MM.1S (cell line): Measurements from ENCODE around the gene MIGA2.
A peak's percentile ranks its signal among the peaks of the same experiment; 100 is the strongest.

Experiments used
- DNase-seq: peaks from one replicate; pipeline ENCODE4 v3.0.0-alpha.2; 2015
- H2AFZ ChIP-seq: fragments of 300-600 bp; sonication (generic); 2 replicates; pipeline ENCODE4 v1.6.0; 2016; ENCODE audit warnings: antibody characterized with exemption, low read length
- H3F3A ChIP-seq: fragments of 300-600 bp; sonication (generic); 2 replicates; pipeline ENCODE4 v1.6.1; 2016; ENCODE audit warnings: mild to moderate bottlenecking, antibody characterized with exemption, low read length, moderate library complexity, mixed read lengths; ENCODE audit not compliant: insufficient read depth
- H3K27ac ChIP-seq: fragments of 300-600 bp; sonication (generic); 2 replicates; pipeline ENCODE4 v1.5.1; 2016; ENCODE audit warnings: mild to moderate bottlenecking, low read length
- H3K27me3 ChIP-seq: fragments of 300-600 bp; sonication (generic); replicated peaks from 2 replicates; pipeline ENCODE4 v1.6.0; 2016; ENCODE audit warnings: low read length; ENCODE audit not compliant: insufficient read depth
- H3K36me3 ChIP-seq: fragments of 300-600 bp; sonication (generic); replicated peaks from 2 replicates; pipeline ENCODE4 v1.6.1; 2016; ENCODE audit warnings: mild to moderate bottlenecking, low read length, mixed read lengths; ENCODE audit not compliant: insufficient read depth
- H3K4me1 ChIP-seq: fragments of 300-600 bp; sonication (generic); 2 replicates; pipeline ENCODE4 v1.6.1; 2016; ENCODE audit warnings: low read length, mixed read lengths
- H3K4me2 ChIP-seq: fragments of 300-600 bp; sonication (generic); 2 replicates; pipeline ENCODE4 v1.6.0; 2016; ENCODE audit warnings: low read depth, low read length
- H3K4me3 ChIP-seq: fragments of 300-600 bp; sonication (generic); 2 replicates; pipeline ENCODE4 v1.5.1; 2016; ENCODE audit warnings: low read length, mixed read lengths
- H3K79me2 ChIP-seq: fragments of 300-600 bp; sonication (generic); 2 replicates; pipeline ENCODE4 v1.6.1; 2016; ENCODE audit warnings: mixed run types, low read length, mixed read lengths
- H3K9ac ChIP-seq: fragments of 300-600 bp; sonication (generic); 2 replicates; pipeline ENCODE4 v1.6.1; 2016; ENCODE audit warnings: low read length, mixed read lengths
- H3K9me2 ChIP-seq: fragments of 300-600 bp; sonication (generic); replicated peaks from 2 replicates; pipeline ENCODE4 v1.6.1; 2016; ENCODE audit warnings: mild to moderate bottlenecking, low read length, mixed read lengths; ENCODE audit not compliant: insufficient read depth
- H3K9me3 ChIP-seq: fragments of 300-600 bp; sonication (generic); replicated peaks from 2 replicates; pipeline ENCODE4 v1.6.1; 2016; ENCODE audit warnings: mild to moderate bottlenecking, low read length, mixed read lengths; ENCODE audit not compliant: insufficient read depth
- H4K20me1 ChIP-seq: fragments of 300-600 bp; sonication (generic); 2 replicates; pipeline ENCODE4 v1.6.1; 2016; ENCODE audit warnings: mild to moderate bottlenecking, low read length, moderate library complexity, mixed read lengths; ENCODE audit not compliant: insufficient read depth
- EZH2 ChIP-seq: fragments of 300-600 bp; sonication (generic); optimal IDR thresholded peaks from 2 replicates; pipeline ENCODE3; 2017; ENCODE audit warnings: low read depth, mild to moderate bottlenecking, antibody characterized with exemption, low read length, mixed read lengths
- EZH2phosphoT487 ChIP-seq: fragments of 300-600 bp; sonication (generic); IDR thresholded peaks from 2 replicates; pipeline ENCODE4 v1.6.1; 2018; ENCODE audit warnings: antibody characterized with exemption, low read length
- TF ChIP-seq, protein P1 (sequence below): fragments of 300-600 bp; sonication (generic); IDR thresholded peaks from 2 replicates; pipeline ENCODE4 v1.5.1; 2016; ENCODE audit warnings: antibody characterized with exemption, low read length, mixed read lengths

Gene MIGA2

DNA sequence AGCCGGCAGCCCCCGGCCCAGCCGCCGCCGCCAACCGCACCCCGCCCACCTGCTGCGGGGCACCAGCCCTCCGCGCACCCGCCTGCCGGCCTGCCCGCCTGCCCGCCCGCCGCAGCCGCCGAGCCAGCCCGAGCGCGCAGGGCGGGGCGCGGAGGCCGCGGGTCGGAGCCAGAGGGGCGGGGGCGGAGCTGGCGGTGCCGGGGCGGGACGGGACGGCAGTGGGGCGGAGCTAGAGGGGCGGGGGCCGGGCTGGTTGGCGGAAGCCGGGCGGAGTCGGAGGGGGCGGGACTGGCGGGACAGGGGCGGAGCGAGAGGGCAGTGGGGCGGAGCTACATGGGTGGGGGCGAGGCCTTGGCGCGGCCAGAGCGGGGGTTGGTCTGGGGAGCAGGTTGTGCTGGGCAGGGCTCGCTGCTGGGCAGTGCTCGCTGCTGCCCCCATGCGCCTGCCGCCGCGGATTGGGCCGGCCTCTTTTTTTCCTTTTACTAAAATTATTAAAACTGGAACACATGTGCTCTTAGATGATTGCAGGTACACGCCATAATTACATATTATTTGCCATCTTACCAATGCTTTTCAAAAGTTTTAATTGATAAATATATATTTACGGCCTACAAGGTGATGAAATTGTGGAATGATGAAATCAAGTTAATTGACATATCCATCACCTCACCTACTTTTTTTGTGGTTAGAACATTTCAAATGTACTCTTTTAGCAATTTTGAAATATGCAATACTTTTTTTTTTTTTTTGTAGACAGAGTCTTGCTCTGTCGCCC is 8.0 kb upstream of the MIGA2 start, which contains the start of gene SH3GLB2:
TSS of gene SH3GLB2 (minus strand) at position 140 of the 775 bp plus-strand sequence. CDS start 177 bp downstream, outside the sequence.
- peak; percentile 87 for DNase-seq
- peak within 1 kb of the TSS; percentile 43 for H2AFZ ChIP-seq
- H3K27me3 ChIP-seq: no peaks in the 10 kb centered on the region

DNA sequence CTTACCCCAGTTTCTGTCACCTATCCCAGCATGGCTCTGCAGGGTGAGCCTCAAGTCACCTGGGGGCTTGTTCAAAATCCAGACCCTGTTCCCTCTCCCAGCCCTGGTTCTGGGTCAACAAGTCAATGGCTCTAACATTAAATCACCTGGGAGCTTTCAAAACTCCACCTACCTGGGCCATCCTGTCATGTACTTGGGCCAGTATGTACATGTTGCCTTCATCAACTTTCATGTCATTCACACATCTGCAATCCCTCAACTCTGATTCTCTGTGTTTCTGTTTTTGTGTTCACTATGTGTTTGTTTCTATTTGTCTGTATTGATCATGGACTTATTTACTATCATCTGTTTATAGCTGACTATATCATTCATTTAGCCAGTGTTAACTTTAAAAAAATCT is 6.2 kb upstream of the MIGA2 start:
- TF ChIP-seq EZH2: no peak
- TF ChIP-seq, protein P1, sequence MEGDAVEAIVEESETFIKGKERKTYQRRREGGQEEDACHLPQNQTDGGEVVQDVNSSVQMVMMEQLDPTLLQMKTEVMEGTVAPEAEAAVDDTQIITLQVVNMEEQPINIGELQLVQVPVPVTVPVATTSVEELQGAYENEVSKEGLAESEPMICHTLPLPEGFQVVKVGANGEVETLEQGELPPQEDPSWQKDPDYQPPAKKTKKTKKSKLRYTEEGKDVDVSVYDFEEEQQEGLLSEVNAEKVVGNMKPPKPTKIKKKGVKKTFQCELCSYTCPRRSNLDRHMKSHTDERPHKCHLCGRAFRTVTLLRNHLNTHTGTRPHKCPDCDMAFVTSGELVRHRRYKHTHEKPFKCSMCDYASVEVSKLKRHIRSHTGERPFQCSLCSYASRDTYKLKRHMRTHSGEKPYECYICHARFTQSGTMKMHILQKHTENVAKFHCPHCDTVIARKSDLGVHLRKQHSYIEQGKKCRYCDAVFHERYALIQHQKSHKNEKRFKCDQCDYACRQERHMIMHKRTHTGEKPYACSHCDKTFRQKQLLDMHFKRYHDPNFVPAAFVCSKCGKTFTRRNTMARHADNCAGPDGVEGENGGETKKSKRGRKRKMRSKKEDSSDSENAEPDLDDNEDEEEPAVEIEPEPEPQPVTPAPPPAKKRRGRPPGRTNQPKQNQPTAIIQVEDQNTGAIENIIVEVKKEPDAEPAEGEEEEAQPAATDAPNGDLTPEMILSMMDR: no peak
- TF ChIP-seq EZH2phosphoT487: no peak
- Histone ChIP-seq H3K79me2 (peaks cover 27% of the 10 kb centered on the region), H3K4me2 (no peak overlapping the region), H3K4me1 (no peaks in the 10 kb centered on the region), H3K36me3 (no peaks in the 10 kb centered on the region), H4K20me1 (no peaks in the 10 kb centered on the region), H3K4me3 (no peak overlapping the region), H3K9ac (no peak overlapping the region), H3K9me3 (no peaks in the 10 kb centered on the region), H3K27me3 (no peaks in the 10 kb centered on the region), H2AFZ (no peak overlapping the region), H3K27ac (no peak overlapping the region), H3K9me2 (no peaks in the 10 kb centered on the region), H3F3A (no peaks in the 10 kb centered on the region)
- no peak for DNase-seq

More for the DNA sequence above, 8.0 kb upstream of the MIGA2 start, which contains the start of gene SH3GLB2:
- H3K9me3 ChIP-seq: no peaks in the 10 kb centered on the region
- peaks cover 3% of the 10 kb centered on the region for H3K4me1 ChIP-seq
- H3K4me3 ChIP-seq: peak within 1 kb of the TSS; percentile 100
- no peaks in the 10 kb centered on the region for H3K36me3 ChIP-seq
- H3K27ac ChIP-seq: peak within 1 kb of the TSS; percentile 68
- H3K9ac ChIP-seq: peak within 1 kb of the TSS; percentile 95
- H3K79me2 ChIP-seq: peaks cover 45% of the 10 kb centered on the region
- H3K9me2 ChIP-seq: no peaks in the 10 kb centered on the region
- peaks cover 6% of the 10 kb centered on the region; the same call in 1 of the 2 replicates for H3F3A ChIP-seq
- no peaks in the 10 kb centered on the region for H4K20me1 ChIP-seq
- TF ChIP-seq, protein P1: peak; percentile 72
- TF ChIP-seq EZH2phosphoT487: no peak
- H3K4me2 ChIP-seq: peak within 1 kb of the TSS; percentile 100

DNA sequence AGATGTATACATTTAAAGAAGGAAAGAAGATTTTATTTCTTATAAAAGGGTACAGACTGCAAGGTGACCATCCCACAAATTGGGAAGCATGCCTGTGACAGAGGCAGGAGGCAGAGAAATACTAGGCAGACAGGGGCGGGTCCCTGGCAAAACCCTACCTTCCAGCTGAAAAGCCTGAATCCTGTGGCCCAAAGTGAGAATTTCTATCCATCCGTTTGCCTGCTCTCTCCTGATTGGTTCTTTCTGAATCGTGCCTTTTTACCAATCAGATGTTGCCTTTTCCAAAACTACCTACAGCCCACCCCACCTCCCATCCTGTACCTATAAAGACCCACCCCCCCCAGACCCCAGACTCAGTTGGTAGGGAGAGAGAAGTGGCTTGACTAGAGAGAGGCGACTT is 4.9 kb upstream of the MIGA2 start:
- H3K4me3 ChIP-seq: no peak overlapping the region
- no peak overlapping the region for H3K9ac ChIP-seq
- no peak overlapping the region for H2AFZ ChIP-seq
- no peak for TF ChIP-seq EZH2phosphoT487
- no peak for TF ChIP-seq EZH2
- TF ChIP-seq, protein P1: no peak
- H3K36me3 ChIP-seq: no peaks in the 10 kb centered on the region
- H3K27me3 ChIP-seq: no peaks in the 10 kb centered on the region
- no peaks in the 10 kb centered on the region for H4K20me1 ChIP-seq
- H3K4me2 ChIP-seq: no peak overlapping the region
- no peak overlapping the region for H3K27ac ChIP-seq
- no peaks in the 10 kb centered on the region for H3K4me1 ChIP-seq
- no peak for DNase-seq
- H3F3A ChIP-seq: peaks cover 5% of the 10 kb centered on the region; the same call in 1 of the 2 replicates
- no peaks in the 10 kb centered on the region for H3K9me3 ChIP-seq
- H3K79me2 ChIP-seq: peaks cover 15% of the 10 kb centered on the region
- H3K9me2 ChIP-seq: no peaks in the 10 kb centered on the region
